ENCODE measurements around the gene MARCKSL1.

- TF ChIP-seq, protein P1, sequence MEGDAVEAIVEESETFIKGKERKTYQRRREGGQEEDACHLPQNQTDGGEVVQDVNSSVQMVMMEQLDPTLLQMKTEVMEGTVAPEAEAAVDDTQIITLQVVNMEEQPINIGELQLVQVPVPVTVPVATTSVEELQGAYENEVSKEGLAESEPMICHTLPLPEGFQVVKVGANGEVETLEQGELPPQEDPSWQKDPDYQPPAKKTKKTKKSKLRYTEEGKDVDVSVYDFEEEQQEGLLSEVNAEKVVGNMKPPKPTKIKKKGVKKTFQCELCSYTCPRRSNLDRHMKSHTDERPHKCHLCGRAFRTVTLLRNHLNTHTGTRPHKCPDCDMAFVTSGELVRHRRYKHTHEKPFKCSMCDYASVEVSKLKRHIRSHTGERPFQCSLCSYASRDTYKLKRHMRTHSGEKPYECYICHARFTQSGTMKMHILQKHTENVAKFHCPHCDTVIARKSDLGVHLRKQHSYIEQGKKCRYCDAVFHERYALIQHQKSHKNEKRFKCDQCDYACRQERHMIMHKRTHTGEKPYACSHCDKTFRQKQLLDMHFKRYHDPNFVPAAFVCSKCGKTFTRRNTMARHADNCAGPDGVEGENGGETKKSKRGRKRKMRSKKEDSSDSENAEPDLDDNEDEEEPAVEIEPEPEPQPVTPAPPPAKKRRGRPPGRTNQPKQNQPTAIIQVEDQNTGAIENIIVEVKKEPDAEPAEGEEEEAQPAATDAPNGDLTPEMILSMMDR (IDR thresholded peaks at IDR 0.05; ENCODE audit: control extremely low read depth in 1 of 3, insufficient read depth in 1 of 3, low read depth in 1 of 3, low read length in 3 of 3) = no peak
- TF ChIP-seq JUN (IDR thresholded peaks at IDR 0.05; ENCODE audit: low read depth, low read length) (no peak), GABPA (IDR thresholded peaks at IDR 0.05; ENCODE audit: borderline replicate concordance, insufficient read depth, low read length) (no peak), RFX5 (IDR thresholded peaks at IDR 0.05; ENCODE audit: borderline replicate concordance, low read depth, low read length) (no peak), TAF1 (IDR thresholded peaks at IDR 0.05; ENCODE audit: low read depth, low read length) (no peak), ZNF274 (IDR thresholded peaks at IDR 0.05; ENCODE audit: borderline replicate concordance, extremely low read depth, low read length) (no peak)
Observed at GRCh38 chr1:32380057-32380456, 44.0 kb upstream of the MARCKSL1 start.

Data from H1 (cell line).